Measurements from ENCODE around the gene BIN1. TPM values are rescaled to one million over a fixed set of nuclear protein-coding genes. Genes with fewer than 3 reads are reported as not detected.
"Not testable (repeated sequence)": the region's sequence is repeated elsewhere in the genome, so short reads cannot be mapped to it uniquely, and the experiment has no call there.

BIN1 gene
- total RNA-seq, 1 donor from 2014 or later: 597 TPM

GRCh38 chr2:127034883-127035611, 71.9 kb downstream of the BIN1 start:
- H3K4me1 ChIP-seq (ENCODE audit: control insufficient read depth in 3 of 3, insufficient read depth in 3 of 3, low read length in 3 of 3): no peaks in the 10 kb centered on the region

GRCh38 chr2:127034051-127034450, 72.9 kb downstream of the BIN1 start:
- H3K9ac ChIP-seq (ENCODE audit: low read depth in 1 of 3, low read length in 3 of 3): no peak overlapping the region
- H3K9me3 ChIP-seq (ENCODE audit: control insufficient read depth in 3 of 3, low read length in 3 of 3): no peaks in the 10 kb centered on the region
- H3K36me3 ChIP-seq (ENCODE audit: control insufficient read depth in 3 of 3, insufficient read depth in 3 of 3, low read length in 3 of 3): no peaks in the 10 kb centered on the region
- no peak overlapping the region for H3K27ac ChIP-seq (ENCODE audit: low read depth, low read length)
- no peak overlapping the region for H3K4me3 ChIP-seq (ENCODE audit: low read length in 3 of 3)
- H3K4me1 ChIP-seq (ENCODE audit: control insufficient read depth in 3 of 3, insufficient read depth in 3 of 3, low read length in 3 of 3): no peaks in the 10 kb centered on the region
- H3K27me3 ChIP-seq (ENCODE audit: control insufficient read depth in 3 of 3, insufficient read depth in 3 of 3, low read length in 3 of 3): no peaks in the 10 kb centered on the region

More at GRCh38 chr2:127034883-127035611, 71.9 kb downstream of the BIN1 start:
- no peak overlapping the region for H3K4me3 ChIP-seq (ENCODE audit: low read length in 3 of 3)
- no peak overlapping the region for H3K9ac ChIP-seq (ENCODE audit: low read depth in 1 of 3, low read length in 3 of 3)
- no peaks in the 10 kb centered on the region for H3K36me3 ChIP-seq (ENCODE audit: control insufficient read depth in 3 of 3, insufficient read depth in 3 of 3, low read length in 3 of 3)
- no peak overlapping the region for H3K27ac ChIP-seq (ENCODE audit: low read depth, low read length)
- no peaks in the 10 kb centered on the region for H3K9me3 ChIP-seq (ENCODE audit: control insufficient read depth in 3 of 3, low read length in 3 of 3)
- no peaks in the 10 kb centered on the region for H3K27me3 ChIP-seq (ENCODE audit: control insufficient read depth in 3 of 3, insufficient read depth in 3 of 3, low read length in 3 of 3)

- no peaks in the 10 kb centered on the region for H3K36me3 ChIP-seq (ENCODE audit: control insufficient read depth in 3 of 3, insufficient read depth in 3 of 3, low read length in 3 of 3)
- peaks cover 0 to 5% (median 3%) of the 10 kb centered on the region in 3 donors for H3K27me3 ChIP-seq (ENCODE audit: control insufficient read depth in 3 of 3, insufficient read depth in 3 of 3, low read length in 3 of 3)
- no peak overlapping the region for H3K4me3 ChIP-seq (ENCODE audit: low read length in 3 of 3)
- no peaks in the 10 kb centered on the region for H3K4me1 ChIP-seq (ENCODE audit: control insufficient read depth in 3 of 3, insufficient read depth in 3 of 3, low read length in 3 of 3)
- no peak overlapping the region for H3K27ac ChIP-seq (ENCODE audit: low read depth, low read length)
- no peak overlapping the region for H3K9ac ChIP-seq (ENCODE audit: low read depth in 1 of 3, low read length in 3 of 3)
- H3K9me3 ChIP-seq (ENCODE audit: control insufficient read depth in 3 of 3, low read length in 3 of 3): no peaks in the 10 kb centered on the region
Observed at GRCh38 chr2:127032621-127033020, 74.3 kb downstream of the BIN1 start.

- Histone ChIP-seq H3K27me3 (ENCODE audit: control insufficient read depth in 3 of 3, insufficient read depth in 3 of 3, low read length in 3 of 3) (peaks cover 13 to 31% (median 25%) of the 10 kb centered on the region in 3 donors), H3K27ac (ENCODE audit: low read depth, low read length) (no peak overlapping the region), H3K36me3 (ENCODE audit: control insufficient read depth in 3 of 3, insufficient read depth in 3 of 3, low read length in 3 of 3) (no peaks in the 10 kb centered on the region), H3K4me1 (ENCODE audit: control insufficient read depth in 3 of 3, insufficient read depth in 3 of 3, low read length in 3 of 3) (peaks cover 12 to 13% (median 12%) of the 10 kb centered on the region in 3 donors), H3K4me3 (ENCODE audit: low read length in 3 of 3) (no peak overlapping the region), H3K9me3 (ENCODE audit: control insufficient read depth in 3 of 3, low read length in 3 of 3) (no peaks in the 10 kb centered on the region), H3K9ac (ENCODE audit: low read depth in 1 of 3, low read length in 3 of 3) (no peak overlapping the region)
Observed at GRCh38 chr2:127029350-127030051, 77.5 kb downstream of the BIN1 start.

- not testable (repeated sequence) for H3K27ac ChIP-seq (ENCODE audit: low read depth, low read length); H3K4me3 ChIP-seq (ENCODE audit: low read length in 3 of 3); H3K9ac ChIP-seq (ENCODE audit: low read depth in 1 of 3, low read length in 3 of 3); H3K36me3 ChIP-seq (ENCODE audit: control insufficient read depth in 3 of 3, insufficient read depth in 3 of 3, low read length in 3 of 3); H3K9me3 ChIP-seq (ENCODE audit: control insufficient read depth in 3 of 3, low read length in 3 of 3)
- H3K27me3 ChIP-seq (ENCODE audit: control insufficient read depth in 3 of 3, insufficient read depth in 3 of 3, low read length in 3 of 3): peaks cover 13 to 33% (median 27%) of the 10 kb centered on the region in 3 donors
- H3K4me1 ChIP-seq (ENCODE audit: control insufficient read depth in 3 of 3, insufficient read depth in 3 of 3, low read length in 3 of 3): peaks cover 12 to 13% (median 13%) of the 10 kb centered on the region in 3 donors
Observed at GRCh38 chr2:127028745-127029144, 78.2 kb downstream of the BIN1 start.

- Histone ChIP-seq H3K27me3 (ENCODE audit: control insufficient read depth in 3 of 3, insufficient read depth in 3 of 3, low read length in 3 of 3) (peaks cover 13 to 33% (median 27%) of the 10 kb centered on the region in 3 donors), H3K9me3 (ENCODE audit: control insufficient read depth in 3 of 3, low read length in 3 of 3) (no peaks in the 10 kb centered on the region), H3K4me1 (ENCODE audit: control insufficient read depth in 3 of 3, insufficient read depth in 3 of 3, low read length in 3 of 3) (peaks cover 12 to 13% (median 13%) of the 10 kb centered on the region in 3 donors), H3K9ac (ENCODE audit: low read depth in 1 of 3, low read length in 3 of 3) (no peak overlapping the region), H3K4me3 (ENCODE audit: low read length in 3 of 3) (no peak overlapping the region), H3K36me3 (ENCODE audit: control insufficient read depth in 3 of 3, insufficient read depth in 3 of 3, low read length in 3 of 3) (no peaks in the 10 kb centered on the region), H3K27ac (ENCODE audit: low read depth, low read length) (no peak overlapping the region)
Observed at GRCh38 chr2:127027715-127028114, 79.2 kb downstream of the BIN1 start.

- no peaks in the 10 kb centered on the region for H3K9me3 ChIP-seq (ENCODE audit: control insufficient read depth in 3 of 3, low read length in 3 of 3)
- H3K36me3 ChIP-seq (ENCODE audit: control insufficient read depth in 3 of 3, insufficient read depth in 3 of 3, low read length in 3 of 3): no peaks in the 10 kb centered on the region
- H3K4me1 ChIP-seq (ENCODE audit: control insufficient read depth in 3 of 3, insufficient read depth in 3 of 3, low read length in 3 of 3): peaks cover 12 to 13% (median 13%) of the 10 kb centered on the region in 3 donors
- H3K27me3 ChIP-seq (ENCODE audit: control insufficient read depth in 3 of 3, insufficient read depth in 3 of 3, low read length in 3 of 3): peaks cover 13 to 33% (median 27%) of the 10 kb centered on the region in 3 donors
- no peak overlapping the region for H3K9ac ChIP-seq (ENCODE audit: low read depth in 1 of 3, low read length in 3 of 3)
- peak overlapping the region; percentile 36 to 63 (median 61) for H3K4me3 ChIP-seq (ENCODE audit: low read length in 3 of 3)
- H3K27ac ChIP-seq (ENCODE audit: low read depth, low read length): no peak overlapping the region
Observed at GRCh38 chr2:127025359-127026166, 81.4 kb downstream of the BIN1 start.

GRCh38 chr2:127024769-127025358, 82.1 kb downstream of the BIN1 start:
- Histone ChIP-seq H3K9ac (ENCODE audit: low read depth in 1 of 3, low read length in 3 of 3) (no peak overlapping the region), H3K27ac (ENCODE audit: low read depth, low read length) (no peak overlapping the region), H3K27me3 (ENCODE audit: control insufficient read depth in 3 of 3, insufficient read depth in 3 of 3, low read length in 3 of 3) (peaks cover 13 to 33% (median 27%) of the 10 kb centered on the region in 3 donors), H3K4me3 (ENCODE audit: low read length in 3 of 3) (peak overlapping the region in 2 of 3 donors; percentile 61 to 63), H3K9me3 (ENCODE audit: control insufficient read depth in 3 of 3, low read length in 3 of 3) (no peaks in the 10 kb centered on the region), H3K4me1 (ENCODE audit: control insufficient read depth in 3 of 3, insufficient read depth in 3 of 3, low read length in 3 of 3) (peaks cover 12 to 13% (median 13%) of the 10 kb centered on the region in 3 donors), H3K36me3 (ENCODE audit: control insufficient read depth in 3 of 3, insufficient read depth in 3 of 3, low read length in 3 of 3) (no peaks in the 10 kb centered on the region)

GRCh38 chr2:127023504-127023903, 83.5 kb downstream of the BIN1 start:
- no peaks in the 10 kb centered on the region for H3K9me3 ChIP-seq (ENCODE audit: control insufficient read depth in 3 of 3, low read length in 3 of 3)
- H3K27ac ChIP-seq (ENCODE audit: low read depth, low read length): no peak overlapping the region
- no peak overlapping the region for H3K9ac ChIP-seq (ENCODE audit: low read depth in 1 of 3, low read length in 3 of 3)
- peaks cover 12 to 13% (median 13%) of the 10 kb centered on the region in 3 donors for H3K4me1 ChIP-seq (ENCODE audit: control insufficient read depth in 3 of 3, insufficient read depth in 3 of 3, low read length in 3 of 3)
- H3K36me3 ChIP-seq (ENCODE audit: control insufficient read depth in 3 of 3, insufficient read depth in 3 of 3, low read length in 3 of 3): no peaks in the 10 kb centered on the region
- H3K4me3 ChIP-seq (ENCODE audit: low read length in 3 of 3): no peak overlapping the region
- H3K27me3 ChIP-seq (ENCODE audit: control insufficient read depth in 3 of 3, insufficient read depth in 3 of 3, low read length in 3 of 3): peaks cover 13 to 33% (median 27%) of the 10 kb centered on the region in 3 donors
